Left forelimb (tissue), 1 donor: ENCODE measurements around the gene SATB2.

Experiments
- DNase-seq: peaks from one replicate; pipeline ENCODE4 v3.0.0-alpha.2; 2018; ENCODE audit warnings: low spot score

SATB2 gene

GRCh38 chr2:199257261-199258224 lies 200.2 kb downstream of the SATB2 start:
- no peak for DNase-seq

- DNase-seq, result no peak
Observed at GRCh38 chr2:199230091-199230490, 227.6 kb downstream of the SATB2 start.

- no peak for DNase-seq
Observed at GRCh38 chr2:199228887-199229819, 228.6 kb downstream of the SATB2 start.

- no peak for DNase-seq
Observed at GRCh38 chr2:199223791-199224190, 233.9 kb downstream of the SATB2 start.

GRCh38 chr2:199220920-199221319 lies 236.8 kb downstream of the SATB2 start:
- no peak for DNase-seq

- DNase-seq, result no peak
Observed at GRCh38 chr2:199219551-199219950, 238.2 kb downstream of the SATB2 start.
